GM21723 (cell line): ENCODE results near the gene GBX1.

Source experiments
- ATAC-seq: cut with Tn5 transposase; IDR thresholded peaks from one replicate; pipeline ENCODE4 v1.9.1; 2021; ENCODE audit warnings: mild to moderate bottlenecking, moderate library complexity; ENCODE audit not compliant: unreplicated experiment

Gene GBX1

GRCh38 chr7:151141311-151141854 is 26.1 kb downstream of the GBX1 start:
- ATAC-seq, result no peak

GRCh38 chr7:151140826-151141225 is 26.7 kb downstream of the GBX1 start:
- no peak for ATAC-seq

GRCh38 chr7:151139791-151140190 is 27.7 kb downstream of the GBX1 start:
- ATAC-seq, result no peak

GRCh38 chr7:151139071-151139790 is 28.3 kb downstream of the GBX1 start:
- no peak for ATAC-seq

- no peak for ATAC-seq
These were observed 29.2 kb downstream of the GBX1 start for GRCh38 chr7:151138153-151138851.

GRCh38 chr7:151137791-151138152 is 29.7 kb downstream of the GBX1 start:
- no peak for ATAC-seq

GRCh38 chr7:151137076-151137675 is 30.3 kb downstream of the GBX1 start:
- ATAC-seq, result no peak

GRCh38 chr7:151135866-151136843 is 31.3 kb downstream of the GBX1 start:
- ATAC-seq, result no peak

GRCh38 chr7:151135525-151135845 is 32.0 kb downstream of the GBX1 start:
- no peak for ATAC-seq

- ATAC-seq, result no peak
These were observed 32.6 kb downstream of the GBX1 start for GRCh38 chr7:151134743-151135524.

- ATAC-seq, result no peak
These were observed 33.3 kb downstream of the GBX1 start for GRCh38 chr7:151133986-151134742.

- no peak for ATAC-seq
These were observed 34.1 kb downstream of the GBX1 start for GRCh38 chr7:151133266-151133985.

- ATAC-seq, result no peak
These were observed 34.9 kb downstream of the GBX1 start for GRCh38 chr7:151132461-151133205.

- ATAC-seq, result no peak
These were observed 35.8 kb downstream of the GBX1 start for GRCh38 chr7:151131592-151132293.

GRCh38 chr7:151131224-151131591 is 36.3 kb downstream of the GBX1 start:
- no peak for ATAC-seq

GRCh38 chr7:151130741-151131157 is 36.7 kb downstream of the GBX1 start:
- ATAC-seq, result no peak

GRCh38 chr7:151129960-151130591 is 37.4 kb downstream of the GBX1 start:
- ATAC-seq, result no peak
